Measurements from ENCODE around the gene VSIG8. TPM values are rescaled to one million over a fixed set of nuclear protein-coding genes. Genes with fewer than 3 reads are reported as not detected.

The VSIG8 gene
- total and polyA plus RNA-seq, 4 donors, result 0.09 to 0.27 (median 0.22) TPM; not detected in 1

- H3K27ac ChIP-seq (ENCODE audit: low read depth, low read length), result no peak overlapping the region
- DNase-seq (ENCODE audit: low read depth in 4 of 6, low spot score in 6 of 6), result no peak
- no peaks in the 10 kb centered on the region for H3K9me3 ChIP-seq (ENCODE audit: control insufficient read depth, insufficient read depth, low read length)
- H3K27me3 ChIP-seq (ENCODE audit: control insufficient read depth, insufficient read depth, low read length), result no peaks in the 10 kb centered on the region
- WGBS (ENCODE audit: insufficient coverage), result 74% methylated on average over 4 of the region's 5 CpGs
- no peaks in the 10 kb centered on the region for H3K4me1 ChIP-seq (ENCODE audit: control insufficient read depth, insufficient read depth, low read length)
- no peak overlapping the region for H3K4me3 ChIP-seq (ENCODE audit: low read depth, low read length)
- no peaks in the 10 kb centered on the region for H3K36me3 ChIP-seq (ENCODE audit: control insufficient read depth, insufficient read depth, low read length)
Observed at GRCh38 chr1:159862031-159862430, 426 bp downstream of the VSIG8 start.

- no peak overlapping the region for H3K4me3 ChIP-seq (ENCODE audit: low read depth, low read length)
- no peaks in the 10 kb centered on the region for H3K9me3 ChIP-seq (ENCODE audit: control insufficient read depth, insufficient read depth, low read length)
- H3K4me1 ChIP-seq (ENCODE audit: control insufficient read depth, insufficient read depth, low read length), result no peaks in the 10 kb centered on the region
- no peak for DNase-seq (ENCODE audit: low read depth in 4 of 6, low spot score in 6 of 6)
- no peaks in the 10 kb centered on the region for H3K27me3 ChIP-seq (ENCODE audit: control insufficient read depth, insufficient read depth, low read length)
- H3K27ac ChIP-seq (ENCODE audit: low read depth, low read length), result no peak overlapping the region
- 75% methylated on average over 6 of the region's 8 CpGs for WGBS (ENCODE audit: insufficient coverage)
- no peaks in the 10 kb centered on the region for H3K36me3 ChIP-seq (ENCODE audit: control insufficient read depth, insufficient read depth, low read length)
Observed at GRCh38 chr1:159861218-159861617, 1.2 kb downstream of the VSIG8 start.

GRCh38 chr1:159860456-159860855, 2.0 kb downstream of the VSIG8 start:
- no peaks in the 10 kb centered on the region for H3K27me3 ChIP-seq (ENCODE audit: control insufficient read depth, insufficient read depth, low read length)
- no peak overlapping the region for H3K4me3 ChIP-seq (ENCODE audit: low read depth, low read length)
- no peaks in the 10 kb centered on the region for H3K36me3 ChIP-seq (ENCODE audit: control insufficient read depth, insufficient read depth, low read length)
- H3K4me1 ChIP-seq (ENCODE audit: control insufficient read depth, insufficient read depth, low read length), result no peaks in the 10 kb centered on the region
- 64% methylated on average over 3 of the region's 3 CpGs for WGBS (ENCODE audit: insufficient coverage)
- H3K27ac ChIP-seq (ENCODE audit: low read depth, low read length), result no peak overlapping the region
- DNase-seq (ENCODE audit: low read depth in 4 of 6, low spot score in 6 of 6), result no peak
- no peaks in the 10 kb centered on the region for H3K9me3 ChIP-seq (ENCODE audit: control insufficient read depth, insufficient read depth, low read length)

GRCh38 chr1:159859767-159860322, 2.6 kb downstream of the VSIG8 start:
- H3K27ac ChIP-seq (ENCODE audit: low read depth, low read length), result no peak overlapping the region
- 79% methylated on average over 7 of the region's 7 CpGs for WGBS (ENCODE audit: insufficient coverage)
- H3K4me3 ChIP-seq (ENCODE audit: low read depth, low read length), result no peak overlapping the region
- H3K4me1 ChIP-seq (ENCODE audit: control insufficient read depth, insufficient read depth, low read length), result peaks cover 5% of the 10 kb centered on the region
- H3K27me3 ChIP-seq (ENCODE audit: control insufficient read depth, insufficient read depth, low read length), result no peaks in the 10 kb centered on the region
- DNase-seq (ENCODE audit: low read depth in 4 of 6, low spot score in 6 of 6), result no peak
- H3K9me3 ChIP-seq (ENCODE audit: control insufficient read depth, insufficient read depth, low read length), result no peaks in the 10 kb centered on the region
- no peaks in the 10 kb centered on the region for H3K36me3 ChIP-seq (ENCODE audit: control insufficient read depth, insufficient read depth, low read length)

- H3K9me3 ChIP-seq (ENCODE audit: control insufficient read depth, insufficient read depth, low read length), result no peaks in the 10 kb centered on the region
- H3K36me3 ChIP-seq (ENCODE audit: control insufficient read depth, insufficient read depth, low read length), result no peaks in the 10 kb centered on the region
- H3K27ac ChIP-seq (ENCODE audit: low read depth, low read length), result no peak overlapping the region
- no peak overlapping the region for H3K4me3 ChIP-seq (ENCODE audit: low read depth, low read length)
- peaks cover 11% of the 10 kb centered on the region for H3K4me1 ChIP-seq (ENCODE audit: control insufficient read depth, insufficient read depth, low read length)
- no peak for DNase-seq (ENCODE audit: low read depth in 4 of 6, low spot score in 6 of 6)
- H3K27me3 ChIP-seq (ENCODE audit: control insufficient read depth, insufficient read depth, low read length), result no peaks in the 10 kb centered on the region
- 89% methylated on average over 6 of the region's 6 CpGs for WGBS (ENCODE audit: insufficient coverage)
Observed at GRCh38 chr1:159857889-159858288, 4.6 kb downstream of the VSIG8 start.

- Histone ChIP-seq H3K27ac (ENCODE audit: low read depth, low read length) (no peak overlapping the region), H3K4me3 (ENCODE audit: low read depth, low read length) (no peak overlapping the region), H3K36me3 (ENCODE audit: control insufficient read depth, insufficient read depth, low read length) (no peaks in the 10 kb centered on the region), H3K27me3 (ENCODE audit: control insufficient read depth, insufficient read depth, low read length) (no peaks in the 10 kb centered on the region), H3K9me3 (ENCODE audit: control insufficient read depth, insufficient read depth, low read length) (no peaks in the 10 kb centered on the region), H3K4me1 (ENCODE audit: control insufficient read depth, insufficient read depth, low read length) (peaks cover 11% of the 10 kb centered on the region)
- no CpG with 5 or more reads among the region's 1 CpG for WGBS (ENCODE audit: insufficient coverage)
- DNase-seq (ENCODE audit: low read depth in 4 of 6, low spot score in 6 of 6), result no peak
Observed at GRCh38 chr1:159856576-159856975, 5.9 kb downstream of the VSIG8 start.

- no peak overlapping the region for H3K4me3 ChIP-seq (ENCODE audit: low read depth, low read length)
- no peak overlapping the region for H3K27ac ChIP-seq (ENCODE audit: low read depth, low read length)
- H3K4me1 ChIP-seq (ENCODE audit: control insufficient read depth, insufficient read depth, low read length), result peaks cover 11% of the 10 kb centered on the region
- H3K9me3 ChIP-seq (ENCODE audit: control insufficient read depth, insufficient read depth, low read length), result no peaks in the 10 kb centered on the region
- no peaks in the 10 kb centered on the region for H3K27me3 ChIP-seq (ENCODE audit: control insufficient read depth, insufficient read depth, low read length)
- no peak for DNase-seq (ENCODE audit: low read depth in 4 of 6, low spot score in 6 of 6)
- WGBS (ENCODE audit: insufficient coverage), result 37% methylated on average over 33 of the region's 34 CpGs
- H3K36me3 ChIP-seq (ENCODE audit: control insufficient read depth, insufficient read depth, low read length), result no peaks in the 10 kb centered on the region
Observed at GRCh38 chr1:159855709-159856108, 6.7 kb downstream of the VSIG8 start.

DNA sequence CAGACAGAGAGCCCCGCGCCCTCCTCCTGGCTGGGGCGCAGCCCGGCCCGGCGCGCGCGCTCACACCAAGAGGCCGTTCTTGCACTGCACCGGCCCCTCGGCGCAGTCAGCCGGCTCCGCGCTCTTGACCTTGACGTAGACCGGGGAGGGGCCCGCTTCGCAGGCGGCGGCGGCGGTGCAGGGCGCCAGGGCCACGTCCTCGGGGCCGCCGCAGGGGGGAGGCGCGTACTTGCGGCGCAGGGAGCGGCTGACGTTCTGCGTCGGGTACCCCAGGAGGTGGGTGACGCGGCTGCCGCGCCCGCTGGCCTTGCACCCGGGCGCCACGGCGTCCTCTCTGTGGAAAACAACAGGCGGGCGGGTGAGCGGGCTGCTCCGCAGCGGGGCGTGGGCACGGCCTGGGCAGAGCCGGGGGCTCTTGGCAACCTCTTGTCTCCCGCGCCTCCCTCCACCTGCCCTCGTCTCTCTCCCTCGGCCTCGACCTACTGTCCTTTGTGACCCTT, 7.7 kb downstream of the VSIG8 start:
- no peaks in the 10 kb centered on the region for H3K27me3 ChIP-seq (ENCODE audit: control insufficient read depth, insufficient read depth, low read length)
- H3K4me1 ChIP-seq (ENCODE audit: control insufficient read depth, insufficient read depth, low read length), result peaks cover 11% of the 10 kb centered on the region
- H3K36me3 ChIP-seq (ENCODE audit: control insufficient read depth, insufficient read depth, low read length), result no peaks in the 10 kb centered on the region
- DNase-seq (ENCODE audit: low read depth in 4 of 6, low spot score in 6 of 6), result peak in 3 of 6 donors; percentile 44 to 85 (median 84)
- WGBS (ENCODE audit: insufficient coverage), result 1% methylated on average over 59 of the region's 59 CpGs
- no peaks in the 10 kb centered on the region for H3K9me3 ChIP-seq (ENCODE audit: control insufficient read depth, insufficient read depth, low read length)
- H3K4me3 ChIP-seq (ENCODE audit: low read depth, low read length), result peak overlapping the region; percentile 53
- H3K27ac ChIP-seq (ENCODE audit: low read depth, low read length), result peak overlapping the region; percentile 58

GRCh38 chr1:159854116-159854692, 8.3 kb downstream of the VSIG8 start:
- Histone ChIP-seq H3K27ac (ENCODE audit: low read depth, low read length) (peak overlapping the region; percentile 58), H3K4me3 (ENCODE audit: low read depth, low read length) (peak overlapping the region; percentile 53), H3K27me3 (ENCODE audit: control insufficient read depth, insufficient read depth, low read length) (no peaks in the 10 kb centered on the region), H3K36me3 (ENCODE audit: control insufficient read depth, insufficient read depth, low read length) (no peaks in the 10 kb centered on the region), H3K4me1 (ENCODE audit: control insufficient read depth, insufficient read depth, low read length) (peaks cover 11% of the 10 kb centered on the region), H3K9me3 (ENCODE audit: control insufficient read depth, insufficient read depth, low read length) (no peaks in the 10 kb centered on the region)
- DNase-seq (ENCODE audit: low read depth in 4 of 6, low spot score in 6 of 6), result peak in 4 of 6 donors; percentile 19 to 78 (median 48)
- 2% methylated on average over 27 of the region's 31 CpGs for WGBS (ENCODE audit: insufficient coverage)
